SIG-M5 treated with dmso at 0.1 percent for 504 hours (cell line): ENCODE data around the gene AKAP14.
"Not testable (repeated sequence)": the region's sequence is repeated elsewhere in the genome, so short reads cannot be mapped to it uniquely, and the experiment has no call there.

Experiments
- DNase-seq: peaks from one replicate; lab custom pipeline; 2025; ENCODE audit not compliant: unreplicated experiment; lab: John Stamatoyannopoulos, UW

AKAP14 gene

DNA sequence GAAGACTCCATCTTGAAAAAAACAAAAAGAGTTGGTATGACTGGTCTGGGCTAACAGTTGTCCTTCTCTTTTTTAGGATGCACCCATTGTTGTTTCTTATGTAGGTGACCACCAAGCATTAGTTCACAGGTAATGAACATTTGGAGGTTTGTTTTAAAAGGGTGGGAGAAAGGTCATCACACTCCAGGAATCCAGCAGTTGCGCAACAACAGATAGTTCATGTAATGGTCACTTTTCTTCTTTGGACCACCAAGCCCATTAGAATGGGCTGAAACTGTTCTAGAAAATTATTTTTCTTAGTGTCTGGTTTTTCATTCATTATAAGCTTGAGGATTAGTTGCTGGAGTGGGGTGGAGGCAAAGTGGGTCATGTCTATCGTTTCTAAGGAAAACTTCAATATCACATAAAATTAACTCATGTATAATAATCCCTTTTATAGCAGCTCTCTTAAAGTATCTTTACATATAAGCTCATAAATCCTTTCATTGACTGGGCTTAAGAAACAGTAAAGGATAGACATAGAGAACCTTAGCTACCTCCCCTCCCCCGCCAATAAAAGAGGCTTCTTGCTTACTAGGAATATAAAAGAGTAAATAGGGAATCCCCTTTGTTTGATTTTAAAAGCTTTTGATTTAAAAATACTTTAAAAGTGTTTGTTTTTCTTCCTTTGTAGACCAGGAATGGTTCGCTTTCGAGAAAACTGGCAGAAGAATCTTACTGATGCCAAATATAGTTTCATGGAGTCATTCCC is 24.3 kb downstream of the AKAP14 start:
- DNase-seq = no peak

DNA sequence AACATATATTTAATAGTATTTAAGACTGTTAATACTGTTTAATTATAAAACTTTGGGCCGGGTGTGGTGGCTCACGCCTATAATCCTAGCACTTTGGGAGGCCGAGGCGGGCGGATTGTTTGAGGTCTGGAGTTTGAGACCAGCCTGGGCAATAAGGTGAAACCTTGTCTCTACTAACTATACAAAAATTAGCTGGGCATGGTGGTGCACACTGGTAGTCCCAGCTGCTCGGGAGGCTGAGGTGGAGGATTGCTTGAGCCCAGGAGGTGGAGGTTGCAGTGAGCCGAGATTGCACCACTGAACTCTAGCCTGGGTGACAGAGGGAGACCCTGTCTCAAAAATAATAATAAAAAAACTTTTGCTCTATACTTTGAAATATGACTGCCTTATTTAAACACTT is 26.7 kb downstream of the AKAP14 start:
- DNase-seq = not testable (repeated sequence)

DNA sequence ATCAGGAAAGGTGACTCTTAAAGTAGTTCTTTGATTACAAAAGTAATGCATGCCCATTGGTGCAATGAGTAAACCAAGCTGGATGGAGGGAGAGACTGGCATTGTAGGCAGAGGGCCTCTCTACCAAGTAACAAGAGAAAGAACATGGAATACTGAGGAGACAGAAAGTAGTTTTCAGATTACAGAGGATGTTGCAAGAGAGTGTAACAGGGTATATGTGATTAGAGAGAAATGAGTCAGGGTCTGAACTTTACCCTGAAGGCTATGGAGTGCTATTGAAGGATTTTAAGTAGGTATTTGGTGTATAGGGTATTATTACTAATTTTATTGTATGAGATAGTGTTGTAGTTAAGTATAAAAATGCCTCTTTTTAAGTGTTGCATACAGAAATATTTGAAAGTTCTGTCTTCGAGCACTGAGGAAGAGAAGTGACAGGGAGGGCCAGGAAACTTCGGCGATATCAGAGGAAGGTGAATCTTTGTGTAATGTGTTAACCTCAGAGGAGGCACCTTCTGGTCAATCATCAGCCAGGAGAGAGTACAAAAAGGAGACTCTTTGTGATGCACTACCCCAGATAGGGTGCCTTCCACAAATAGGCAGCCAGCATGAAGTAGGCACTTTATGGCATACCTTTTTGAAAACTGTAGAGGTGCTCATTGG is 39.7 kb downstream of the AKAP14 start:
- DNase-seq = no peak

DNA sequence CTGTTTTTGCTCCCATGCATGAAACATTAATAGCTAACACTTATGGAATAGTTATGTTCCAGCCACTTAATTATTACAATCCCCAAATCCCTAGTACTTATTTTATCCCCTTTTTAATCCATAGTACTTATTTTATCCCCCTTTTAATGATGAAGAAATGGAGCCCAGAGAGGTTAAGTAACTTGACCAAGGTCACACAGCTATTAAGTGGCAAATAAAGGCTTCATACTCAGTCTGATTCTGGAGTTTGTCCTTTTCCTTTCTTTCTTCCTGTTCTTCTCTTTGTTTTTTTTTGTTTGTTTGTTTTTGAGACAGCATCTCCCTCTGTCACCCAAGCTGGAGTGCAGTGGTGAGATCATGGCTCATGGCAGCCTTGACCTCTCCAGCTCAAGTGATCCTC is 45.6 kb downstream of the AKAP14 start:
- DNase-seq = no peak

DNA sequence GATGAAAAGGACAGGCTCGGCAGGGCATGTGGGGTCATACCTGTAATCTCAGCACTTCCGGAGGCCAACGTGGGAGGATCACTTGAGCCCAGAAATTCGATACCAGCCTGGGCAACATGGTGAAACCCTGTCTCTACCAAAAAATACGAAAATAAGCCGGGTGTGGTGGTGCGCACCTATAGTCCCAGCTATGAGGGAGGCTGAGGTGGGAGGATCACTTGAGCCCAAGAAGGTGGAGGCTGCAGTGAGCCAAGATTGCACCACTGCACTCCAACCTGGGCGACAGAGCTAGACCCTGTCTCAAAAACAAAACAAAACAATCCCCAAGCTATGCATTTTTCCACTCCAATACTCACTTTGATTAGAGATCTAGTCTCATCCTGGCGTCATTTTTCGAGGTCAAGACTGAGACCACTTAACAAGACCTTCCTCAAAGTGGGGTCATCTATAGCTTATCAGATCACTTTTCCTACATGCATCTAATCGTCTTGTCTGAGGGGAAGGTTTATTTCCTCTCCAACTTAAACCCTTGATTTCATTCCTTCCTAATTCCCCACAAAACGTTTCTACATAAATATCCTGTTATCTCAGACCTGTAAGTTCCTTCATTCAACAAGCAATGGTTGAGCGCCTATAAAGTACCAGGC is 46.6 kb downstream of the AKAP14 start:
- DNase-seq = no peak

DNA sequence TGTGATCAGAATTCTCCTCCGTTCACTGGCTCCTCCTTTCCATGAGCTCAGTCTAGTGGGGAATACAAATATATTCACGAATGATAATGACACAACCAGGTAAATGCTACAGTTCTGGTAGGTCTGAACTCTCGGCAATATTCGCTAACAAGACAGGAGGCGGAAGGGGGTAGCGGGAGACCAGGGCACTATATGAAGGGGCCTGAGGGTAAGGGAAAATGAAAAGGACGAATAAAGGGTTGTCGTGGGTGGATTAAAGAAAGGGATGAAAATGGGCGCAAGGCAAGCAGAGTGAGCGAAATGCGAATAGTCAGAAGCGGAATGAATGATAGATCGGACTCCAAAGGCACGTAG is 47.1 kb downstream of the AKAP14 start:
- peak; percentile 29 for DNase-seq

DNA sequence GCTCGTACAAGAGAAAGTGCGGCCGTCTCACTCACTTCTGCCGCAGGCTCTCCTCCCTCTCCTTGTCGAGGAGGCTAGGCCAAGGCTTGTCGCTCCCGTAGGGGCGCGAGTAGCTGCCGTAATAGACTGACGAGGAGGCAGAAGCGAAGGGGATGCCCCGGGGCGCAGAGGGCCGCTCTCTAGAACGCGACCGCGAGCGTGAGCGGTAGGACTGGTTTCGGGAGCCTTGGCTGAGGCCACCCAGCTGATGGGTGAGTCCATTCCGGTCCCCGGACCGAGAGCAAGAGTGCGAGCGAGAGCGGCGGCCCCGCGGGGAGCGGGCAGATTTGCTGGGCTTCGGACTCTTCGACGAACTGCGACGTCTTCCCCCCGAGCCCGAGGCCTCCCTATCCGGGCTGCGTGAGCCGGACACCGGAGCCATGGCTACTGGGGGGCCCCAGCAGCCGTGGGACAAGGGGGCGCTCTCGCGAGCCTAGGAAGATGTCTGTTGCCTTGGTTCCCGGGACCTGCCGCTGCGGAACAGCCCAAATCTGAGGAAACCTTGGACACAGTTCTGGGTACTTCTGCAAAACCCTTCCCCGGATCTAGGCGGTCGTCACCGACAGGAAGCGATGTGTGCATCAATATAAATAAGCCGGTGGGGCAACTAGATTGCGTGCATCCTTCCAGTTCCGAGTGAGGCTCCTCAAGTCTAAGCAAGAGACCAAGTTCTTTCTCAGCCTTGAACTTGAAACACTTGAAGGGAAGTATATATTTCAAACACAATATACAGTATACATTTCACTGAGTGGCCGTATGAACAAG is 47.7 kb downstream of the AKAP14 start, which contains the start of gene NKAP:
NKAP (minus strand) TSS at position 567 of the 804 bp plus-strand sequence; CDS start at position 421, 146 bp downstream.
- peak; percentile 93 for DNase-seq

DNA sequence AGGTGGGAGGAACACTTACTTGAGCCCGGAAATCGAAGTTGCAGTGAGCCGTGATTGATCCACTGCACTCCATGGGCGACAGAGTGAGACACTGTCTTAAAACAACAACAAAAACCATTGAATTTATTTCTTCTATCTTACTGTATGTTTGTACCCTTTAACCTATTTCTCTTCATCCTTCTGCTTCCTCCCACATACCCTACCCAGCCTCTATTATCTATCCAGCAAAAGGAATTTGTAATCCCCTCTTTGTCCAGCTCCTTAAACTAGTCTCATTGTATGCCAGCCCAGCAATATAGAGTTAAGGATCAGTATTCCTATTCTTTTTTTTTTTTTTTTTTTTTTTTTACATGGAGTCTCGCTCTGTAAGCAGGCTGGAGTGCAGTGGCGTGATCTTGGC is 49.8 kb downstream of the AKAP14 start:
- DNase-seq = no peak

DNA sequence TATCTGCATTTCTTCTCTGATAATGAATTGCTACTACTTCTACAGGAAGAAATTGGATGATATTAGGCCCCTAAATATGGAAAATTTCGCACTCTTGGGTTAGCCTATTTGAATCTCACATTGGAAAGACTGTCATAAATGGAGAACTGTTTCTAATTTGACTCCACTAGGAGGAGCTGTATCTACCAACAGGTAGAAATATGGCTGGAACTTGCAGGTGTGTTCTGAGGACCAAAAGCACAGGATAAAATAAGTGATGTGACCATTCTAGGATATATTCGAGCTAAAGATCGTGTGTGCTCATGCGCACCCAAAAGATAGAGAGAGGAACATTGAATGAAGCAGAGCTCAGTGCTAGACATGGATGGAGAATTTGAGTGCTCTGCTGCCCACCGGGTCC is 52.7 kb downstream of the AKAP14 start:
- DNase-seq = no peak

DNA sequence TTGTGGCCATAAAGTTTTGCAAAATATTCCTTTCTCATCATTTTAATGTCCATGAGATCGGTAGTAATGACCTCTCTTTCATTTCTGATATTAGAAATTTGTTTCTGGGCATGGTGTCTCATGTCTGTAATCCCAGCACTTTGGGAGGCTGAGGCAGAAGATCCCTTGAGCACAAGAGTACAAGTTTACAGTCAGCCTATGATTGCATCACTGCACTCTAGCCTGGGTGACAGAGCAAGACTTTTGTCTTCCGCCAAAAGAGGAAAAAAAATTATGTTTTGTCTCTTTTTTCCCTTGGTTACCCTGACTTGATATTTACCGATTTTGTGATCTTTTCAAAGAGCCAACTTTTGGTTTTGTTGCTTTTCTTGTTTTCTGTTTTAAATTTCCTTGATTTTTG is 58.7 kb downstream of the AKAP14 start:
- peak; percentile 43 for DNase-seq

DNA sequence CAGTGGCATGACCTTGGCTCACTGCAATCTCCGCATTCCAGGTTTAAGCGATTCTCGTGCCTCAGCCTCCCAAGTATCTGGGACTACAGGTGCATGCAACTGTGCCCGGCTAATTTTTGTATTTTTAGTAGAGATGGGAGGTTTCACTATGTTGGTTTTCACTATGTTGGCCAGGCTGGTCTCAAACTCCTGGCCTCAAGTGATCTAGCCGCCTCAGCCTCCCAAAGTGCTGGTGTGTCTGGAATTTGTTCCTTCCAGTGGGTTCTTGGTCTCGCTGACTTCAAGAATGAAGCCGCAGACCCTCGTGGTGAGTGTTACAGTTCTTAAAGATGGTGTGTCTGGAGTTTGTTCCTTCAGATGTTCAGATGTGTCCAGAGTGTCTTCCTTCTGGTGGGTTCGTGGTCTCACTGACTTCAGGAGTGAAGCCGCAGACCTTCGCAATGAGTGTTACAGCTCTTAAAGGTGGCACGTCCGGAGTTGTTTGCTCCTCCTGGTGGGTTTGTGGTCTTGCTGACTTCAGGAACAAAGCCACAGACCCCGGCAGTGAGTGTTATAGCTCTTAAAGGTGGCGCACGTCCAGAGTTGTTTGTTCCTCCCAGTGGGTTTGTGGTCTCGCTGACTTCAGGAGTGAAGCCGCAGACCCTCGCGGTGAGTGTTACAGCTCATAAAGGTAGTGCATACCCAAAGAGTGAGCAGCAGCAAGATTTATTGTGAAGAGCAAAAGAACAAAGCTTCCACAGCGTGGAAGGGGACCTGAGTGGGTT is 60.3 kb downstream of the AKAP14 start:
- not testable (repeated sequence) for DNase-seq

DNA sequence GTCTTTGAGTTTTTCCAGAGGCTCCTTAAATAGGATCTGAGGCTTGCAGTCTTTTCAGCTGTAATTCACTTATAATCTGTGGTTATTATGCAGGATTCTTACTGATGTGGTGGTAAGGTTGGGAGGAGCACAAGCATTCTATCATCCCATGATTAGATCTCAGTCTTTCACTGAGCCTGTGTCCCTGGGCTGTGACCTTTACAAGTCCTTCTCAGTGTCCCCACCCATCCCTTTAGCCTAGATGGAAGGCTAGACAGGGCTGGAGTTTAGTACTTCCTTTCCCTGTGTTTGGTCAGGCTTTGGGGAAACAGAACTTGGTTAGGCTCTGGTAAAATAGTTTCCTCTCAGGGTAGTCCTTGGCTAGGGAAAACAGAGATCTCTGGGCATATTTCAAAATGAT is 64.9 kb downstream of the AKAP14 start:
- DNase-seq = no peak

DNA sequence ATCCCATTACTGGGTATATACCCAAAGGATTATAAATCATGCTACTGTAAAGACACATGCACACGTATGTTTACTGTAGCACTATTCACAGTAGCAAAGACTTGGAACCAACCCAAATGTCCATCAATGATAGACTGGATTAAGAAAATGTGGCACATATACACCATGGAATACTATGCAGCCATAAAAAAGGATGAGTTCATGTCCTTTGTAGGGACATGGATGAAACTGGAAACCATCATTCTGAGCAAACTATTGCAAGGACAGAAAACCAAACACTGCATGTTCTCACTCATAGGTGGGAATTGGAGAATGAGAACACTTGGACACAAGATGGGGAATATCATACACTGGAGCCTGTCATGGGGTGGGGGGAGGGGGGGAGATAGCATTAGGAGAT is 71.1 kb downstream of the AKAP14 start:
- DNase-seq = not testable (repeated sequence)
